ENCODE measurements around the gene CD44.
"Not testable (repeated sequence)": the region's sequence is repeated elsewhere in the genome, so short reads cannot be mapped to it uniquely, and the experiment has no call there.

Gene CD44

GRCh38 chr11:35216962-35217678, 78.1 kb downstream of the CD44 start:
- DNase-seq, result no peak

- DNase-seq, result peak; percentile 68
These were observed 80.0 kb downstream of the CD44 start for GRCh38 chr11:35218956-35219355.

GRCh38 chr11:35223371-35223796, 84.4 kb downstream of the CD44 start:
- peak; percentile 94 for DNase-seq

GRCh38 chr11:35223991-35224390, 85.0 kb downstream of the CD44 start:
- peak; percentile 25 for DNase-seq

- DNase-seq, result no peak
These were observed 87.1 kb downstream of the CD44 start for GRCh38 chr11:35225946-35226520.

- not testable (repeated sequence) for DNase-seq
These were observed 87.8 kb downstream of the CD44 start for GRCh38 chr11:35226756-35227155.

GRCh38 chr11:35227576-35228327, 88.8 kb downstream of the CD44 start:
- DNase-seq, result peak; percentile 28

GRCh38 chr11:35228328-35228725, 89.4 kb downstream of the CD44 start:
- DNase-seq, result no peak

GRCh38 chr11:35230388-35230787, 91.4 kb downstream of the CD44 start:
- DNase-seq, result no peak

- DNase-seq, result no peak
These were observed 92.3 kb downstream of the CD44 start for GRCh38 chr11:35231076-35231860.

- no peak for DNase-seq
These were observed 93.9 kb downstream of the CD44 start for GRCh38 chr11:35232891-35233330.

GRCh38 chr11:35233518-35233917, 94.5 kb downstream of the CD44 start:
- DNase-seq, result no peak

GRCh38 chr11:35234460-35235156, 95.6 kb downstream of the CD44 start:
- DNase-seq, result no peak

GRCh38 chr11:35235157-35235468, 96.1 kb downstream of the CD44 start:
- DNase-seq, result no peak

GRCh38 chr11:35235498-35235897, 96.5 kb downstream of the CD44 start:
- DNase-seq, result no peak

GRCh38 chr11:35235936-35236666, 97.1 kb downstream of the CD44 start:
- DNase-seq, result peak; percentile 44

- DNase-seq, result peak; percentile 72
These were observed 97.7 kb downstream of the CD44 start for GRCh38 chr11:35236667-35237003.

- DNase-seq, result no peak
These were observed 98.4 kb downstream of the CD44 start for GRCh38 chr11:35237351-35237750.

- peak; percentile 25 for DNase-seq
These were observed 99.1 kb downstream of the CD44 start for GRCh38 chr11:35237860-35238715.

- DNase-seq, result no peak
These were observed 99.9 kb downstream of the CD44 start for GRCh38 chr11:35238882-35239281.

- DNase-seq, result no peak
These were observed 100.6 kb downstream of the CD44 start for GRCh38 chr11:35239471-35240075.
